GM19397 (cell line): ENCODE results near the gene DOLK.
"Not testable (repeated sequence)": the region's sequence is repeated elsewhere in the genome, so short reads cannot be mapped to it uniquely, and the experiment has no call there.

Experiments used
- ATAC-seq: cut with Tn5 transposase; IDR thresholded peaks from one replicate; pipeline ENCODE4 v1.9.1; 2021; ENCODE audit warnings: mild to moderate bottlenecking, moderate library complexity; ENCODE audit not compliant: unreplicated experiment

Gene DOLK

GRCh38 chr9:128947527-128948301 is at the start of gene DOLK, which contains the start of gene NUP188:
Gene DOLK (minus strand): TSS chr9:128947603. CDS start chr9:128947303, 300 bp downstream.
Gene NUP188 (plus strand): TSS chr9:128947699. CDS start chr9:128947720, 21 bp downstream.
- peak; percentile 85 for ATAC-seq

- ATAC-seq, result no peak
These were observed 48.4 kb upstream of the DOLK start for GRCh38 chr9:128995791-128996190.

- no peak for ATAC-seq
These were observed 45.6 kb upstream of the DOLK start for GRCh38 chr9:128992995-128993394.

- ATAC-seq, result no peak
These were observed 40.4 kb upstream of the DOLK start for GRCh38 chr9:128987805-128988204.

- ATAC-seq, result no peak
These were observed 39.3 kb upstream of the DOLK start for GRCh38 chr9:128986671-128987070.

- ATAC-seq, result no peak
These were observed 36.1 kb upstream of the DOLK start for GRCh38 chr9:128983536-128983935.

- ATAC-seq, result no peak
These were observed 31.7 kb upstream of the DOLK start for GRCh38 chr9:128979111-128979510.

- no peak for ATAC-seq
These were observed 25.6 kb upstream of the DOLK start for GRCh38 chr9:128972956-128973355.

- ATAC-seq, result no peak
These were observed 22.1 kb upstream of the DOLK start for GRCh38 chr9:128969491-128969890.

- not testable (repeated sequence) for ATAC-seq
These were observed 14.0 kb upstream of the DOLK start for GRCh38 chr9:128961403-128961802.

GRCh38 chr9:128947277-128947526 is 201 bp downstream of the DOLK start:
- peak; percentile 16 for ATAC-seq

- peak; percentile 16 for ATAC-seq
These were observed 679 bp downstream of the DOLK start for GRCh38 chr9:128946571-128947276.

GRCh38 chr9:128945798-128946501 is 1.5 kb downstream of the DOLK start:
- no peak for ATAC-seq

- not testable (repeated sequence) for ATAC-seq
These were observed 2.4 kb downstream of the DOLK start for GRCh38 chr9:128944966-128945365.

- no peak for ATAC-seq
These were observed 3.4 kb downstream of the DOLK start for GRCh38 chr9:128943832-128944620.

- ATAC-seq, result no peak
These were observed 6.3 kb downstream of the DOLK start for GRCh38 chr9:128940946-128941755.

- ATAC-seq, result no peak
These were observed 7.0 kb downstream of the DOLK start for GRCh38 chr9:128940271-128940921.

GRCh38 chr9:128937310-128938165 is 9.9 kb downstream of the DOLK start:
- ATAC-seq, result no peak
